GM21529 (cell line): ENCODE measurements around the gene SCAMP5.

Experiments used
- ATAC-seq: cut with Tn5 transposase; IDR thresholded peaks from one replicate; pipeline ENCODE4 v1.9.1; 2021; ENCODE audit not compliant: unreplicated experiment

Gene SCAMP5

DNA sequence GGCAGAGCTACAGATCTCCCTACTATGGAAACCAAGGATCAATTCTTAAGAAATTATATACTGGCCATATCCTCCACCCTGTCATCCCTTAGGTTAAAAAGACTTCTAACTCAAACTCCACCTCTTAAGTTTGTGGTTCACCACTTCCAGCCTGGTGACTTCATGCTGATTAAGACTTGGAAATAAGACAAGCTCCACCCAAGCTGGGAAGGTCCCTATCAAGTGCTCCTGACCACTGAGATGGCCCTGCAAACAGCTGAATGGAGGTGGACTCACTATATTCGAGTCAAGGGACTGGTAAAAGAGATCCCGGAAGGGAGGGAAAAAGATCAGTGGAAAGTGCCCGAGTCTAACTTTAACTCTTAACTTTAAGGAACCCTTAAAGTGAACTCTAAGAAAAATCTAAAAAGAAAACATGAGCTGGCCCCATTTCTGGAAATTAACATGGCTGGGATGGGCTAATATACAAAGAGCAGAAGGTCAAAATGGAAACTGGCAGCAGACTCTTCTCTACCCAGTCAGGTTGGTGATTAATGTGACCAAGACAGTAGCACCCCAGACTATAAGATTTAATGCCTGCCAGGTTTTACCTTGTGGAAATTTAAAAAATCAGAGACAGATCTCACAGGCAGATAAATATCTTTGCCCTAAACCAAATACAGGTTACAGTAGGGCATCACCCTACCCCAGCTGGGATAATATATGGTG is 71.9 kb downstream of the SCAMP5 start:
- ATAC-seq: no peak

GRCh38 chr15:75068748-75069147 is 73.4 kb downstream of the SCAMP5 start:
- ATAC-seq: no peak

GRCh38 chr15:75069301-75069925 is 74.0 kb downstream of the SCAMP5 start:
- ATAC-seq: peak; percentile 88

GRCh38 chr15:75070674-75071073 is 75.3 kb downstream of the SCAMP5 start:
- no peak for ATAC-seq
